Spleen (tissue), 7 donors: ENCODE results near the gene ELP5.

Experiments
- POLR2AphosphoS5 ChIP-seq, 3 donors: sonication (generic); formaldehyde crosslinking; IDR thresholded peaks; one replicate each; pipeline ENCODE4 v1.5.1; 2017; ENCODE audit warnings: antibody characterized with exemption in 3 of 3
- TF ChIP-seq, protein P1 (sequence below), 11 experiments: fragments of 200-600 bp in 7 of 11; fragments of 450-650 bp in 4 of 11; sonication (generic) in 4 of 11; IDR thresholded peaks in 8 of 11; conservative IDR thresholded peaks in 3 of 11; 1 replicate in 7 of 11; 2 replicates in 4 of 11; pipeline versions ENCODE4 v1.4.0 to v1.8.0; 2016 to 2021; ENCODE audit warnings: antibody characterized with exemption in 11 of 11, inconsistent platforms in 4 of 11, mild to moderate bottlenecking in 1 of 11
- donor health status: DM: no; HTN: no; CAD: no; lungs with moderate emphysema.
- donor health status: DM: no; HTN: no; CAD: no.
- donor health status: DM: no; HTN: no; CAD: no.

DNA sequence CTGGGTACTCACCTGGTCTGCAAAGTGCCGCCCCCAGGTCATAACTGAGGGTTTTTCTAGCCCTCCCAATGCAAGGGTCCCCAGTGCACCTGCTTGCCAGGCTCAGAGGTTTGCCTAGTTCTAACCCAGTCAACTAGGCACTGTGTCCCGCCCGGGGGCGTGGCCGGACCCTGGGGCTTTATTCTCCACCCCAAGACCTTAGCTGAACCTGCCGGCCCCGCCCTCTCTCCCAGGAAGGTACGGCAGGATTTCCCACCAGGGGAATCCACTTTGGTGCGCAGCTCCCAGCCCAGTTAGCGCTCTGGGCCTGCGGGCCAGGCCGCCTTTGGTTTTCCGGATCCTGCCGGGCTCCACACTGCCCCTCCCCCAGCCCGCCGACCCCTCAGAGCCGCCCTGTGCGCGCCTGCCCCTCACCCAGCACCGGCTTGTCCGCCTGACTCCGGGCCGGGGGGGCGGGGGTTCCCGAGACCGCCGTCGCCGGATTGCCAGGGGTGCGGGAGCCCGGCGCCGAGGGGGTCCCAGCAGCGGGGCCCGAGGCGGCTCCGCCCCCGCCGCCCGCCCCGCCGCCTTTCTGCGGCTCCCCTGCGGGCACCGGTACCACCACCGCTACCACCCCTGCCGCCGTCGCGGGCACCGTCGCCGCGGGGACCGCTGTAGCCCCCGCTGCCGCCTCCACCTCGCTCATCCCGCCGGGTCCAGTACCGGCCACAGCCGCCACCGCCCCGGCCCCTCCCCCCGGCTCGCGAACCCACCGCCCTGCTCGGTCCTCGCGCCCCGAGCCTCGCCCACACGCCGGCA lies 42.0 kb downstream of the ELP5 start:
- TF ChIP-seq, protein P1, sequence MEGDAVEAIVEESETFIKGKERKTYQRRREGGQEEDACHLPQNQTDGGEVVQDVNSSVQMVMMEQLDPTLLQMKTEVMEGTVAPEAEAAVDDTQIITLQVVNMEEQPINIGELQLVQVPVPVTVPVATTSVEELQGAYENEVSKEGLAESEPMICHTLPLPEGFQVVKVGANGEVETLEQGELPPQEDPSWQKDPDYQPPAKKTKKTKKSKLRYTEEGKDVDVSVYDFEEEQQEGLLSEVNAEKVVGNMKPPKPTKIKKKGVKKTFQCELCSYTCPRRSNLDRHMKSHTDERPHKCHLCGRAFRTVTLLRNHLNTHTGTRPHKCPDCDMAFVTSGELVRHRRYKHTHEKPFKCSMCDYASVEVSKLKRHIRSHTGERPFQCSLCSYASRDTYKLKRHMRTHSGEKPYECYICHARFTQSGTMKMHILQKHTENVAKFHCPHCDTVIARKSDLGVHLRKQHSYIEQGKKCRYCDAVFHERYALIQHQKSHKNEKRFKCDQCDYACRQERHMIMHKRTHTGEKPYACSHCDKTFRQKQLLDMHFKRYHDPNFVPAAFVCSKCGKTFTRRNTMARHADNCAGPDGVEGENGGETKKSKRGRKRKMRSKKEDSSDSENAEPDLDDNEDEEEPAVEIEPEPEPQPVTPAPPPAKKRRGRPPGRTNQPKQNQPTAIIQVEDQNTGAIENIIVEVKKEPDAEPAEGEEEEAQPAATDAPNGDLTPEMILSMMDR (IDR thresholded peaks at IDR 0.05 in 8 of 11, conservative IDR thresholded peaks at IDR 0.05 in 3 of 11) = no peak
- no peak for TF ChIP-seq POLR2AphosphoS5 (IDR thresholded peaks at IDR 0.05)
